ENCODE measurements around the gene FEZ2.

DNA sequence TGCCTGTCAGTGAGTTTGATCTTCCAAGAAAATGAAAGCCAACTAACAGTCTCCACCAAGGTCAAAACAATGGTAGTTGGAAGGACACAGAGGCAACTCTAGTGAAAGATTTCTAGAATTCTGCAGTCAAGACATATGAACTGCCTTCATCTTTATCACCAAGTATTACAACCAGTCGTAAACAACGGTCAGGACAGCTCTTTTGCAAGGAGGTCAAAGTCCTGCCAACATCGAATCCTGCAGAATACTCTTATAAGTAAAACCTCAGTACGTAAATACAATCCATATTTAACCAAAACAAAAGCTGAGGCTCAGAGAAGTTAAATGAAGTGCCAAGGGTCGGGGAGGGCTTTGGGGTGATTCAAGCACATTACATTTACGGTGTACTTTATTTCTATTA is 3.1 kb downstream of the FEZ2 start:
- TF ChIP-seq, protein P1, sequence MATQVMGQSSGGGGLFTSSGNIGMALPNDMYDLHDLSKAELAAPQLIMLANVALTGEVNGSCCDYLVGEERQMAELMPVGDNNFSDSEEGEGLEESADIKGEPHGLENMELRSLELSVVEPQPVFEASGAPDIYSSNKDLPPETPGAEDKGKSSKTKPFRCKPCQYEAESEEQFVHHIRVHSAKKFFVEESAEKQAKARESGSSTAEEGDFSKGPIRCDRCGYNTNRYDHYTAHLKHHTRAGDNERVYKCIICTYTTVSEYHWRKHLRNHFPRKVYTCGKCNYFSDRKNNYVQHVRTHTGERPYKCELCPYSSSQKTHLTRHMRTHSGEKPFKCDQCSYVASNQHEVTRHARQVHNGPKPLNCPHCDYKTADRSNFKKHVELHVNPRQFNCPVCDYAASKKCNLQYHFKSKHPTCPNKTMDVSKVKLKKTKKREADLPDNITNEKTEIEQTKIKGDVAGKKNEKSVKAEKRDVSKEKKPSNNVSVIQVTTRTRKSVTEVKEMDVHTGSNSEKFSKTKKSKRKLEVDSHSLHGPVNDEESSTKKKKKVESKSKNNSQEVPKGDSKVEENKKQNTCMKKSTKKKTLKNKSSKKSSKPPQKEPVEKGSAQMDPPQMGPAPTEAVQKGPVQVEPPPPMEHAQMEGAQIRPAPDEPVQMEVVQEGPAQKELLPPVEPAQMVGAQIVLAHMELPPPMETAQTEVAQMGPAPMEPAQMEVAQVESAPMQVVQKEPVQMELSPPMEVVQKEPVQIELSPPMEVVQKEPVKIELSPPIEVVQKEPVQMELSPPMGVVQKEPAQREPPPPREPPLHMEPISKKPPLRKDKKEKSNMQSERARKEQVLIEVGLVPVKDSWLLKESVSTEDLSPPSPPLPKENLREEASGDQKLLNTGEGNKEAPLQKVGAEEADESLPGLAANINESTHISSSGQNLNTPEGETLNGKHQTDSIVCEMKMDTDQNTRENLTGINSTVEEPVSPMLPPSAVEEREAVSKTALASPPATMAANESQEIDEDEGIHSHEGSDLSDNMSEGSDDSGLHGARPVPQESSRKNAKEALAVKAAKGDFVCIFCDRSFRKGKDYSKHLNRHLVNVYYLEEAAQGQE (IDR thresholded peaks at IDR 0.05; ENCODE audit: low read depth, low read length) = no peak
- no peak for TF ChIP-seq HCFC1 (IDR thresholded peaks at IDR 0.05; ENCODE audit: low read length)
- TF ChIP-seq, protein P2, sequence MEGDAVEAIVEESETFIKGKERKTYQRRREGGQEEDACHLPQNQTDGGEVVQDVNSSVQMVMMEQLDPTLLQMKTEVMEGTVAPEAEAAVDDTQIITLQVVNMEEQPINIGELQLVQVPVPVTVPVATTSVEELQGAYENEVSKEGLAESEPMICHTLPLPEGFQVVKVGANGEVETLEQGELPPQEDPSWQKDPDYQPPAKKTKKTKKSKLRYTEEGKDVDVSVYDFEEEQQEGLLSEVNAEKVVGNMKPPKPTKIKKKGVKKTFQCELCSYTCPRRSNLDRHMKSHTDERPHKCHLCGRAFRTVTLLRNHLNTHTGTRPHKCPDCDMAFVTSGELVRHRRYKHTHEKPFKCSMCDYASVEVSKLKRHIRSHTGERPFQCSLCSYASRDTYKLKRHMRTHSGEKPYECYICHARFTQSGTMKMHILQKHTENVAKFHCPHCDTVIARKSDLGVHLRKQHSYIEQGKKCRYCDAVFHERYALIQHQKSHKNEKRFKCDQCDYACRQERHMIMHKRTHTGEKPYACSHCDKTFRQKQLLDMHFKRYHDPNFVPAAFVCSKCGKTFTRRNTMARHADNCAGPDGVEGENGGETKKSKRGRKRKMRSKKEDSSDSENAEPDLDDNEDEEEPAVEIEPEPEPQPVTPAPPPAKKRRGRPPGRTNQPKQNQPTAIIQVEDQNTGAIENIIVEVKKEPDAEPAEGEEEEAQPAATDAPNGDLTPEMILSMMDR (IDR thresholded peaks at IDR 0.05 in 2 of 3, conservative IDR thresholded peaks at IDR 0.05 in 1 of 3; ENCODE audit: control insufficient read depth in 2 of 3, extremely low read depth in 1 of 3, insufficient read depth in 1 of 3, low read depth in 3 of 3, low read length in 3 of 3) = no peak
- no peak for TF ChIP-seq POLR2A (IDR thresholded peaks at IDR 0.05; ENCODE audit: low read depth, low read length)
- no peak for TF ChIP-seq RELA (IDR thresholded peaks at IDR 0.05; ENCODE audit: borderline replicate concordance, partially characterized antibody)
- TF ChIP-seq HDAC6 (IDR thresholded peaks at IDR 0.05; ENCODE audit: unreplicated experiment) = no peak
- no peak for TF ChIP-seq CHD1 (IDR thresholded peaks at IDR 0.05; ENCODE audit: low read depth, low read length)
- no peak for TF ChIP-seq MTA3 (IDR thresholded peaks at IDR 0.05; ENCODE audit: borderline replicate concordance, low read length)
- TF ChIP-seq GATAD2B (conservative IDR thresholded peaks at IDR 0.05; ENCODE audit: low read depth) = no peak
- no peak for TF ChIP-seq EZH2 (IDR thresholded peaks at IDR 0.05; ENCODE audit: borderline replicate concordance, control insufficient read depth, low read depth, low read length)

Data from GM12878 (cell line).